HUES48 (cell line): ENCODE measurements around the gene MAP4.
"Not testable (repeated sequence)": the region's sequence is repeated elsewhere in the genome, so short reads cannot be mapped to it uniquely, and the experiment has no call there.

Source experiments
- H3K27ac ChIP-seq: one replicate; pipeline ENCODE4 v1.7.0; 2013; ENCODE audit warnings: low read depth, low read length, inconsistent platforms
- H3K27me3 ChIP-seq: 2 replicates; pipeline ENCODE4 v1.6.1; 2013; ENCODE audit warnings: mild to moderate bottlenecking, low read length; ENCODE audit not compliant: control insufficient read depth, insufficient read depth
- H3K36me3 ChIP-seq: 2 replicates; pipeline ENCODE4 v1.6.1; 2013; ENCODE audit warnings: low read length; ENCODE audit not compliant: control insufficient read depth, insufficient read depth
- H3K4me1 ChIP-seq: 2 replicates; pipeline ENCODE4 v1.6.1; 2013; ENCODE audit warnings: mild to moderate bottlenecking, low read length; ENCODE audit not compliant: control insufficient read depth, insufficient read depth
- H3K4me3 ChIP-seq: 2 replicates; pipeline ENCODE4 v1.5.1; 2013; ENCODE audit warnings: mild to moderate bottlenecking, low read depth, low read length
- H3K9ac ChIP-seq: 2 replicates; pipeline ENCODE4 v1.6.1; 2013; ENCODE audit warnings: mild to moderate bottlenecking, low read depth, low read length, moderate library complexity
- H3K9me3 ChIP-seq: 2 replicates; pipeline ENCODE4 v1.6.1; 2013; ENCODE audit warnings: low read length; ENCODE audit not compliant: control insufficient read depth, insufficient read depth

Gene MAP4

GRCh38 chr3:48014358-48014757 is 1.9 kb downstream of the MAP4 start:
- Histone ChIP-seq H3K4me3 (no peak overlapping the region), H3K36me3 (no peaks in the 10 kb centered on the region), H3K9me3 (no peaks in the 10 kb centered on the region; the same call in 1 of the 2 replicates), H3K27ac (no peak overlapping the region), H3K27me3 (no peaks in the 10 kb centered on the region), H3K9ac (no peak overlapping the region), H3K4me1 (peaks cover 21% of the 10 kb centered on the region)

DNA sequence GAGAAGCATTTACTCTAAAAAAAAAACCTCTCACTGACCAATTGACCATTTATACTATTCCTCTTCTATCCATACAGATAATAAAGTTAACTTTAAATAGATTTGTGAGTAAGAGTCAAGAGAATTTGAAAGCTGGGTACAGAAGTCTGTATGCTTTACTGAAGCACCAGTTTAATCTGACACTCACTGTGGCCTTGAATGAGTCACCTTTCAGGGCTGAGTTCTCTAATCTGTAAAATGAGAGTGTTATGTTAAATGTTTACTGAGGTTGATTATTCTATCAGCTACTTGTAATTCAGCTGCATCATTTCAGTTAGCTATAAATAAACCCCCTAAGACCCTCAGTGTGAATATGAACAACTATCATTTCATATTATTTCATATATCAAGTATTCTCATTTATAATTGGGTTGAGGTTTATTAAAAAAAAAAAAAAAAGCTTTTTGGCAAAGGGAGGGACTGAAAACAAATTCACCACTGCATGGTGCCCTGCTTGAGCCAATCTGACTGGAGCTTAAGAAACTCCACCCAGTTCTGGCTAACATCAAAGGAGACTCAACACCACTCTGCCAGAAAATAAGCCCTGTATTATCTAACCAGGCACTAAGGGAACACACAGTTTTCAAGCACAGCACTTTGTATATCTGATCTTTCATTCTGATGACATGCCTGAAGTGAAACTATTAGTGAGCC is 2.8 kb downstream of the MAP4 start:
- no peaks in the 10 kb centered on the region; the same call in 1 of the 2 replicates for H3K9me3 ChIP-seq
- H3K27me3 ChIP-seq: no peaks in the 10 kb centered on the region
- H3K4me3 ChIP-seq: no peak overlapping the region
- H3K36me3 ChIP-seq: no peaks in the 10 kb centered on the region
- peaks cover 21% of the 10 kb centered on the region for H3K4me1 ChIP-seq
- peak overlapping the region; percentile 16 for H3K27ac ChIP-seq
- H3K9ac ChIP-seq: no peak overlapping the region

GRCh38 chr3:48012659-48013058 is 3.6 kb downstream of the MAP4 start:
- H3K4me1 ChIP-seq: peaks cover 21% of the 10 kb centered on the region
- no peak overlapping the region for H3K4me3 ChIP-seq
- H3K36me3 ChIP-seq: no peaks in the 10 kb centered on the region

GRCh38 chr3:48008066-48008465 is 8.2 kb downstream of the MAP4 start:
- H3K4me3 ChIP-seq, H3K36me3 ChIP-seq, H3K4me1 ChIP-seq, H3K9me3 ChIP-seq, H3K27ac ChIP-seq, H3K9ac ChIP-seq, H3K27me3 ChIP-seq: not testable (repeated sequence)

More at GRCh38 chr3:48012659-48013058, 3.6 kb downstream of the MAP4 start:
- H3K9ac ChIP-seq: no peak overlapping the region
- no peaks in the 10 kb centered on the region for H3K9me3 ChIP-seq
- H3K27me3 ChIP-seq: no peaks in the 10 kb centered on the region
- no peak overlapping the region for H3K27ac ChIP-seq

DNA sequence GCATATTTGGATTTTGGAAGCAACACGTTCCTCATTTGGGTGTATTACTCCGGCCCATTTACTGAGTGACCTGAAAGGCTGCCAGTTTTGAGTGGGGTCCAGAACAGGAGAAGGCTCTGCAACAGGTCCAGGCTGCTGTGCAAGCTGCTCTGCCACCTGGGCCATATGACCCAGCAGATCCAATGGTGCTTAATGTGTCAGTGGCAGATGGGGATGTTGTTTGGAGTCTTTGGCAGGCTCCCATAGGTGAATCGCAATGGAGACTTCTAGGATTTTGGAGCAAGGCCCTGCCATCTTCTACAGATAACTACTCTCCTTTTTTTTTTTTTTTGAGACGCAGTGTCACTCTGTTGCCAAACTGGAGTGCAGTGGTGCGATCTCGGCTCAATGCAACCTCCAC is 8.9 kb downstream of the MAP4 start:
- H3K4me1 ChIP-seq, H3K27ac ChIP-seq, H3K27me3 ChIP-seq, H3K9ac ChIP-seq, H3K36me3 ChIP-seq, H3K9me3 ChIP-seq, H3K4me3 ChIP-seq: not testable (repeated sequence)

GRCh38 chr3:48006794-48007193 is 9.4 kb downstream of the MAP4 start:
- H3K9me3 ChIP-seq, H3K27ac ChIP-seq: not testable (repeated sequence)

DNA sequence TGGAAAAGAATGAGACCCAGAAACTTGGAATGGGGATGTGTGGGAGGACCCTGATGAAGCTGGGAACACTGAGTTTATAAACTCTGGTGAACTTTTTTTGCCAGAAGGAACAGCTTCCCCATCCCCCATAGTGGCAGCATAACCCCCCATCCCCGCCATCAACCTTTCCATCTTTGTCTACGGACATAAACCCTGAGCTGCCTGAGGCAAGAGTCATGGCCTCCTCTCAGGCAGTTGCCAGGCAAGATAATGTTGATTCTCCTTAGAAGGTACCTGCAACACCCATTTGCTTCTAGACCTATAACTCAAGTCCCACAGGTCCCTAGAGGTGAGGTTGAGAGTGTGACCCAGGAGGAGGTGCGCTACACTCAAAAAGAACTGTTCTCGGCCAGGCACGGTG is 11.5 kb downstream of the MAP4 start:
- no peaks in the 10 kb centered on the region for H3K36me3 ChIP-seq
- H3K27me3 ChIP-seq: no peaks in the 10 kb centered on the region
- H3K9ac ChIP-seq: no peak overlapping the region
- no peaks in the 10 kb centered on the region for H3K9me3 ChIP-seq
- no peak overlapping the region for H3K4me3 ChIP-seq
- no peak overlapping the region for H3K27ac ChIP-seq
- H3K4me1 ChIP-seq: no peaks in the 10 kb centered on the region

More at GRCh38 chr3:48006794-48007193, 9.4 kb downstream of the MAP4 start:
- H3K4me3 ChIP-seq, H3K36me3 ChIP-seq, H3K9ac ChIP-seq, H3K4me1 ChIP-seq, H3K27me3 ChIP-seq: not testable (repeated sequence)

- Histone ChIP-seq H3K27me3 (no peaks in the 10 kb centered on the region), H3K4me3 (no peak overlapping the region), H3K27ac (no peak overlapping the region), H3K9me3 (no peaks in the 10 kb centered on the region), H3K9ac (no peak overlapping the region), H3K4me1 (peaks cover 10% of the 10 kb centered on the region; the same call in 1 of the 2 replicates), H3K36me3 (peaks cover 7% of the 10 kb centered on the region; the same call in 1 of the 2 replicates)
Measured at GRCh38 chr3:48002787-48003186, 13.4 kb downstream of the MAP4 start.

GRCh38 chr3:48001991-48002390 is 14.2 kb downstream of the MAP4 start:
- no peak overlapping the region for H3K27ac ChIP-seq

DNA sequence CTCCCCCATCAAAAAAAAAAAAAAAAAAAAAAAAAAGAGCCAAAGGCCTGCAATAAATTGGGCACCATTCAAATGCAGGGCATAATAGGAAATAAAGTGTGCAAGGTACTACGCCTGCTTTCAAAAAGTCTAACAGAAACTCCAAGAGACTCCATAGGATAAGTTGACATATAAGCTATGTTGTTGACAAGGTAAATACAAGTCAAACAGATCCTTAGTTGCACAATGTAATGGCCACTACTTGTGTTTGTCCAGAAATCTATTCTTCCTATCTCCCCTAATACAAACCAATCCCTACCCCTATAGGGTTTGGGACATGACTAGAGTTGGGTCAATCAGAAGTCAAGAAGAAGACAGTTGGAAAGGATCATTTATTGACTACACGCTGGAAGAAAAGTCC is 16.0 kb downstream of the MAP4 start:
- Histone ChIP-seq H3K27me3 (no peaks in the 10 kb centered on the region), H3K36me3 (peaks cover 19% of the 10 kb centered on the region; the same call in 1 of the 2 replicates), H3K27ac (no peak overlapping the region), H3K4me3 (no peak overlapping the region), H3K9ac (no peak overlapping the region), H3K9me3 (no peaks in the 10 kb centered on the region), H3K4me1 (peaks cover 10% of the 10 kb centered on the region; the same call in 1 of the 2 replicates)

More at GRCh38 chr3:48001991-48002390, 14.2 kb downstream of the MAP4 start:
- Histone ChIP-seq H3K9ac (no peak overlapping the region), H3K9me3 (no peaks in the 10 kb centered on the region), H3K36me3 (peaks cover 7% of the 10 kb centered on the region; the same call in 1 of the 2 replicates), H3K4me3 (no peak overlapping the region), H3K27me3 (no peaks in the 10 kb centered on the region), H3K4me1 (peaks cover 10% of the 10 kb centered on the region; the same call in 1 of the 2 replicates)

GRCh38 chr3:47996440-47996839 is 19.8 kb downstream of the MAP4 start:
- no peak overlapping the region for H3K27ac ChIP-seq
- H3K36me3 ChIP-seq: peaks cover 30% of the 10 kb centered on the region; the same call in 1 of the 2 replicates
- H3K4me3 ChIP-seq: no peak overlapping the region
- no peak overlapping the region for H3K9ac ChIP-seq
- no peaks in the 10 kb centered on the region for H3K27me3 ChIP-seq
- peaks cover 10% of the 10 kb centered on the region; the same call in 1 of the 2 replicates for H3K4me1 ChIP-seq
- no peaks in the 10 kb centered on the region for H3K9me3 ChIP-seq
